Measurements from ENCODE around the gene SIVA1. TPM values are rescaled to one million over a fixed set of nuclear protein-coding genes. Genes with fewer than 3 reads are reported as not detected.

Gene SIVA1
- polyA plus RNA-seq, 3 donors = 72.9 to 103 (median 90.8) TPM

- no peak for DNase-seq
These were observed 28.5 kb downstream of the SIVA1 start for GRCh38 chr14:104781271-104782077.

- no peak for DNase-seq
These were observed 29.3 kb downstream of the SIVA1 start for GRCh38 chr14:104782086-104782807.

- no peak for DNase-seq
These were observed 29.8 kb downstream of the SIVA1 start for GRCh38 chr14:104782808-104783139.

GRCh38 chr14:104783484-104784217 lies 30.7 kb downstream of the SIVA1 start:
- no peak for DNase-seq

DNA sequence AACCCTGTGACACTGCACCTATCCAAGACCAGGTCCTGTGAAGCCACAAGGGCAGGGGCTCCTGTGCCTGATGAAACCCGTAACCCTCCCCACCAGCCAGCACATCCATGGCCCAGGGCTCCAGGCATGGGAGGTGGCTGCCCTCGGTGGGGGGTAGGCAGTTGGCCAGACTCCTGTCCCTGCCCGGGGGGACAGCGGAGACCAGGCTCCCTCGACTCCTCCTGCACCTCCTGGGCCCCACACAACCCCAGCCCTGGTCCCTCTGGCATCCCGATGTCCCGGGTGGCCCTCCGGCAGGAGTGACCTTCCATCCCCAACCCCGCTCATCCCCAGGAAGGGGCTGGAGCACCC lies 31.2 kb downstream of the SIVA1 start:
- DNase-seq = no peak

- DNase-seq = no peak
These were observed 32.1 kb downstream of the SIVA1 start for GRCh38 chr14:104784846-104785707.

DNA sequence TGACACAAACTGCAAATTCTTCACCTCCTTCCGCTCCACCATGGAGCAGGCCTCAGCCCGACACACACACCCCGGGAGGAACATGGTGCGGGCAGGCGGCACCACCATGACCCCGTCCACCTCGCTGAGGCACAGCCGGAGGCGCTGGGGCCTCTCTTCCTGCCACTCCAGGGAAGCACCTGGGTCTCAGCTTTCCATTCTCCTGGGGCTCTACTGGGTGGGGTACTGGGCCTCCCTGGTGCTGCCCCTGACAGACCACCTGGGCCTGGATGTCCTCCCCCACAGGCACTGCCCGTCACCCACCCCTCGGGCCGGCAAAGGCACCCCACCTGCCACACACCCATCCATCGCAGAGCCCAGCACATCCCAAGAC lies 32.7 kb downstream of the SIVA1 start:
- DNase-seq = no peak

DNA sequence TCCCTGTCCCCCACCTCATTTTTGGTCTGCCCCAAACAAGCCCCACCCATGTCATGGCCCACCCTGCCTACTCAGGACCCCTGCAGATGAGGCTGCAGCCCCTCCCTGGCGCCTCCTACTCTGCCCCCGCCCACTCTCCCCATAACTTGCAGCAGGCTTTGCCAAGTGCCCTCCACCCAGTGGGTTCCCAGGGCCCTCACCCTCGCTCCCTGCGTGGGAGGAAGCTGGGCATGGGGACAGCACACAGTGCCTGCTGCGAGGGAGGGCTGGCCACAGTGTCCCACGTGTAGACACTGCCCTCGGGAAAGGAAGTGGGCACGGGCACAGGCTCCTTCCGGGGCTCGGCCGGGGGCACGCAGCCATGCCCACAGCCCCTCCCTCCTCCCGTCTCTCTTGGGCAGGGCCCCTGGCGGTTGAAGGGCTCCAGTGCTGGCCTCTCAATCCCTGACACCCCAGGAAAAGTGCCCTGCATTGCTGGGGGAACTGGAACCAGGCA lies 33.2 kb downstream of the SIVA1 start:
- DNase-seq = no peak

- DNase-seq = no peak
These were observed 34.1 kb downstream of the SIVA1 start for GRCh38 chr14:104786726-104787675.

- DNase-seq = no peak
These were observed 34.8 kb downstream of the SIVA1 start for GRCh38 chr14:104787736-104788135.

DNA sequence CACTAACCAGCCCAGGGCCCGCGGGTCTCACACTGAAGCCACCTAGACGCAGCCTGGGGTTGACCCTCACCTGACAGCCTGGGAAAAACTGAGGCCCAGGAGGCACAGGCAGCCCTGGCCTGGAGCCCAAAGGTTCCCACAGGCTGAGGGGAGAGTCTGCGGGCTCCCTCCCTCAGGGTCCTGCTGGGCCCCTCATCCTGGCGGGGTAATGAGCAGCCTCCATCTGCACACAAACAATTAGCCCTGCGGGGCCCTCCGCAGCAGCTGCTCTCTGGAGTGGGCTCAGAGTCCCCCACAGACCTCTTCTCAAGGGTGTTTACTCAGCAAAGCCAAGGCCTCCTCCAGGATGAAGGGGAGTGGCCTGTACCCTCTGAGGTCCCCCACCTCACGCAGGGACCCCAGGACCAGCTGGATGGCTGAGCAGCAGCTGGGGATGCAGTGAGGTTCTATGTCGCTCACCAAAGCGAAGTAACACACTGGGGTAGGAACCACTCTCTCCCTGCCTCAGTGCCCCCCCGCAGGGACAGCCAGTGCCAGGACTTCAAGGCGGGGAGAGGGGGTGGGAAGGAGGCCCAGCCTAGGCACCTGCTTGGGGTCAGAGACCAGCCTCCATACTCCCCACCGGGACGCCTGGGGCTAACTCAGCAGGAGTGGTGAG lies 35.3 kb downstream of the SIVA1 start:
- no peak for DNase-seq

DNA sequence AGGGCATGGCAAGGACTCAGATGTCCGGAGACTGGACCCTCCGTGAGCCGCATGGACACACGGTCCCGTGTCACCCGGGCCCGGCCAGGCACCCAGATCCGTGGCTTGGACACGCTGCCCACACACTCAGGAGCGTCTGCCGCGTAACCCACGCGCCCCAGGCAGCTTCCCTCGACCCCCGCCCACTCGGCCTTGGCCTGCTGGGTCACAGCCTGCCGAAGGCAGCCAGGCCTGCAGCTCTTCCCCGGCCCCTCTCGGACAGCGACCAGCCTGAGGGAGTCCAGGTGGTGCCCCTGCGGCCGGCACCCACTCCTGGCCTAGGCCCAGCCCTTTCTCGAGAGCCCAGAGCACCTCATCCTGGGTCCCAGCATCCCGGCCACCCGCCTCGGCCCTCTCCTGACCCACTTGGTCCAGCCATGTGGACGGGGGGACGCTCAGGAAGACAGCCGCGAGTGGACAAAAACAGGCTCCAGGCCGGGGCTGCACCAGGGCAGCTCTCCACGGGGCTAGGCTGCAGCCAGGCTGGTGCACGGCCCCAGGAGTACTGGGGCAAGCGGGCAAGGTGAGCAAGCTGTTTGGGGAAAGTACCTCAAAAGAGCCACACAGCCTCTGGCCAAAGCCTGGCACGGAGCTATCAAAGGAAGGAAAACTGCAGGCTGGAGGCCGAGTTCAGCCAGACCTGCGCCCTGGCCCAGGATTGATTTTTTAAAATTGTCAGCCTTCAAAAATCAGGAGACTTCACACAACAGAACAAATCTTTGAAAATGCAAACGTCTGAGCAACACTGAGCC lies 36.1 kb downstream of the SIVA1 start:
- DNase-seq = no peak

- no peak for DNase-seq
These were observed 37.1 kb downstream of the SIVA1 start for GRCh38 chr14:104789752-104790743.

GRCh38 chr14:104791425-104791824 lies 38.5 kb downstream of the SIVA1 start:
- no peak for DNase-seq

DNA sequence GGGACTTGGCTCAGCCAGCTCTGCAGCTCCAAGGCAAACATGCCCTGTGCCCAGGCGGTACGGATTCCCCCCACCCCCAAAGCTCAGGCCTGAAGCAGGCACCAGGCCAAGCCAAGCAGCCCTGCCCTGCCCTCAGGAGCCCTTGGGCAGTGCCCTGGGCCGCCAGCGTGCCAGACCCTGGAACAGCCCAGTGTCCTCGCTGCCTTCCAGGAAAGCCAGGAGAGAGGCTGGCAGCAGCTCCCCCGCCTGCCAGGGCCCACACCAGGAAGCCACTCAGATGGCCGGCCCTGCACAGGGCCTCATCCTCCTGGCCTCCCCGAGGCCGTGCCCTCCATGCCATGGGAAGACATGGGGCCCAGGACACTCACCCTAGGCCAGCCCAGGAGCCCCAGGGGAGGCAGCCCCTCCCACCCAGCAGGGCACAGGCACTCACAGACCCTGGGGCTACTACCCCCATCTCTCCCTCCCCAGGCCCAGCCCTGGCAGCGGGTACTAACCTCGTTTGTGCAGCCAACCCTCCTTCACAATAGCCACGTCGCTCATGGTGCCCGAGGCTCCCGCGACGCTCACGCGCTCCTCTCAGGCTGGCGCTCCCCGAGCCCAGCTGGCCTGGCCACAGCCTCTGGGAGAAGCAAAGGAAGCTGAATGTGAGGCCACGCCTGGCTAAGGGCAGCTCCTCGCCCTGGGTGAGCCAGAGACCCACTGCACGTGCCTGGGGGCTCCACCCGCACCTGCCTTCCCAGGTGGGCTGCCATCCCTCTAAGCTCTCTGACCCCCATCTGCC lies 39.3 kb downstream of the SIVA1 start:
- no peak for DNase-seq

DNA sequence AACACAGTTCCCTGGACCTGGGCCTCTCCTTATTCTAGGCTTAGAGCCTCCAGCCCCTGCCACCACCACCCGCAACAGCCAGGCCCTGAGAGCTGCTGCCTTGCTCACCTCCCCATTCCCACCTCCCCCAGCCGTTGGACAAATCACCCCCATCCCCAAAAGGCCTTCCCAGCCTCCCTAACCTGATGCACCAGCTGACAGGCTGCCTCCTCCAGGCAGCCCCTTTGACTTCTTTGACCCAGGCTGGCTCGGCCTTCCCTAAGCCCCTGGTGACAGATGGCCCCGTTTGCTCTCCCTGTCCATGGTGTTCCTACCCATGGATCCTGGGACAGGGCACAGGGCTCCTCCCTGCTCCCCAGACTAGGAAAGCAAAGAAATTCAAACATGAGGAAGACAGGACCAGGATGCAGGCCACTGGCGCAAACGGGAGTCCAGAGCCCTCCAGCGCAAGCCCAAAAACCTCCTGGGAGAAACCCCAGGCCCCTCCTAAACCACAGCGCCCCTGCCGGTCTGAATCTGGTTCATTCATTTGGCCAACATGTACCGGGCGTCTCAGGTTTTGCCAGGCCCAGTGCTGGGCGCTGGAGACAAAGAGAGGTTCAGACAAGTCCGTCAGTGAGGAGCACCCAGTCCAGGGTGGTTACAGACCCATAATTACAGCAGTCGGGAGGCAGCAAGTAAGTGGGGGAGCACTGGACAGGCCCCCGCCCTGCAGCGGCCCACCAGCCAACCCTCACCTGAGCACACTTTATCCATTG lies 40.2 kb downstream of the SIVA1 start:
- DNase-seq = no peak

- DNase-seq = no peak
These were observed 40.7 kb downstream of the SIVA1 start for GRCh38 chr14:104793703-104793959.
